AG20443 (cell line): ENCODE results near the gene METTL2A.
"Not testable (repeated sequence)": the region's sequence is repeated elsewhere in the genome, so short reads cannot be mapped to it uniquely, and the experiment has no call there.

Experiments
- DNase-seq: peaks from one replicate; pipeline ENCODE4 v3.0.0; 2012; ENCODE audit warnings: low spot score, mixed read lengths

The METTL2A gene

GRCh38 chr17:62471380-62471880, 47.7 kb downstream of the METTL2A start:
- not testable (repeated sequence) for DNase-seq

- DNase-seq, result not testable (repeated sequence)
These were observed 49.6 kb downstream of the METTL2A start for GRCh38 chr17:62473030-62473982.

- not testable (repeated sequence) for DNase-seq
These were observed 53.4 kb downstream of the METTL2A start for GRCh38 chr17:62477111-62477510.

GRCh38 chr17:62477718-62478408, 54.2 kb downstream of the METTL2A start:
- peak; percentile 55 for DNase-seq

GRCh38 chr17:62478424-62478879, 54.8 kb downstream of the METTL2A start, which contains the start of gene TLK2:
TSS of gene TLK2 (plus strand) at chr17:62478825. CDS start at chr17:62481126, 2,301 bp downstream.
- DNase-seq, result peak; percentile 91

GRCh38 chr17:62478880-62479638, 55.4 kb downstream of the METTL2A start:
- peak; percentile 28 for DNase-seq

GRCh38 chr17:62479639-62480258, 56.1 kb downstream of the METTL2A start:
- DNase-seq, result peak; percentile 16

- DNase-seq, result not testable (repeated sequence)
These were observed 58.9 kb downstream of the METTL2A start for GRCh38 chr17:62482553-62482952.

- not testable (repeated sequence) for DNase-seq
These were observed 67.3 kb downstream of the METTL2A start for GRCh38 chr17:62490990-62491389.

GRCh38 chr17:62493049-62493655, 69.5 kb downstream of the METTL2A start:
- DNase-seq, result not testable (repeated sequence)

- not testable (repeated sequence) for DNase-seq
These were observed 70.4 kb downstream of the METTL2A start for GRCh38 chr17:62494073-62494472.

- not testable (repeated sequence) for DNase-seq
These were observed 72.6 kb downstream of the METTL2A start for GRCh38 chr17:62496344-62496743.

- not testable (repeated sequence) for DNase-seq
These were observed 75.1 kb downstream of the METTL2A start for GRCh38 chr17:62498796-62499195.
